ENCODE measurements around the gene TPPP2. TPM values are rescaled to one million over a fixed set of nuclear protein-coding genes. Genes with fewer than 3 reads are reported as not detected.
"Not testable (repeated sequence)": the region's sequence is repeated elsewhere in the genome, so short reads cannot be mapped to it uniquely, and the experiment has no call there.

Gene TPPP2
- total and polyA plus RNA-seq, 2 donors (not counting 1 experiment from before 2014, with no cell fraction given): not detected

GRCh38 chr14:20999591-20999990 is 30.4 kb upstream of the TPPP2 start:
- H3K79me2 ChIP-seq (ENCODE audit: control insufficient read depth, insufficient read depth, low read length): no peaks in the 10 kb centered on the region
- H3K4me2 ChIP-seq (ENCODE audit: extremely low read depth, insufficient read depth, low read length): no peak overlapping the region
- H3K36me3 ChIP-seq (ENCODE audit: control insufficient read depth, insufficient read depth, low read length): peaks cover 6% of the 10 kb centered on the region
- H3K9me3 ChIP-seq (ENCODE audit: control insufficient read depth, insufficient read depth, low read depth, low read length): no peaks in the 10 kb centered on the region
- H3K27me3 ChIP-seq (ENCODE audit: control insufficient read depth, insufficient read depth, low read length): no peaks in the 10 kb centered on the region
- H3K9ac ChIP-seq (ENCODE audit: insufficient read depth, low read length): no peak overlapping the region
- TF ChIP-seq EZH2 (IDR thresholded peaks at IDR 0.05; ENCODE audit: low read length, missing control alignments) (no peak), CTCF (conservative IDR thresholded peaks at IDR 0.05 in 1 of 2, IDR thresholded peaks at IDR 0.05 in 1 of 2; ENCODE audit: low read depth in 1 of 2, low read length in 2 of 2) (no peak)
- H4K20me1 ChIP-seq (ENCODE audit: control insufficient read depth, extremely low read depth, insufficient read depth, low read length): no peaks in the 10 kb centered on the region
- H2AFZ ChIP-seq (ENCODE audit: low read length): no peak overlapping the region
- H3K27ac ChIP-seq (ENCODE audit: insufficient read depth, low read length): no peak overlapping the region
- H3K4me3 ChIP-seq (replicated peaks in 1 of 4; ENCODE audit: control extremely low read depth in 1 of 4, insufficient read depth in 1 of 4, low read depth in 3 of 4, low read length in 4 of 4): no peak overlapping the region
- no peaks in the 10 kb centered on the region for H3K4me1 ChIP-seq (ENCODE audit: control insufficient read depth, extremely low read depth, insufficient read depth, low read length)
- no peak for DNase-seq (ENCODE audit: low read depth in 2 of 2)

DNA sequence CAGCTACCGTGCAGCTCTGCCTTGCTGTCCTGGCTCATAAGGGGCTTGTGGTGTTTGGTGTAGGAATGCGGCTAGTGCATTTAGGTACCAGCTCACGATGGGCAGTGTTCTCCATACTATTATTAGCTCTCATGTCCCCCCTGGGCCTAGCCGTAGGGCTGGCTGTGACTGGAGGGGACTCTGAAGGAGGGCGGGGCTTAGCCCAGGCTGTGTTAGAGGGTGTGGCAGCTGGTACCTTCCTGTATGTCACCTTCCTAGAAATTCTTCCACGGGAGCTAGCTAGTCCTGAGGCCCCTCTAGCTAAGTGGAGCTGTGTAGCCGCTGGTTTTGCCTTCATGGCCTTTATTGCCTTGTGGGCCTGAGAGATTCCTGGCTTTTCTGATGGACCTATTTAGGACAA is 28.8 kb upstream of the TPPP2 start:
- peaks cover 4% of the 10 kb centered on the region for H3K36me3 ChIP-seq (ENCODE audit: control insufficient read depth, insufficient read depth, low read length)
- H3K4me2 ChIP-seq (ENCODE audit: extremely low read depth, insufficient read depth, low read length): no peak overlapping the region
- no peak overlapping the region for H3K9ac ChIP-seq (ENCODE audit: insufficient read depth, low read length)
- no peak for DNase-seq (ENCODE audit: low read depth in 2 of 2)
- TF ChIP-seq CTCF (conservative IDR thresholded peaks at IDR 0.05 in 1 of 2, IDR thresholded peaks at IDR 0.05 in 1 of 2; ENCODE audit: low read depth in 1 of 2, low read length in 2 of 2): no peak
- TF ChIP-seq EZH2 (IDR thresholded peaks at IDR 0.05; ENCODE audit: low read length, missing control alignments): no peak
- H2AFZ ChIP-seq (ENCODE audit: low read length): no peak overlapping the region
- no peaks in the 10 kb centered on the region for H3K9me3 ChIP-seq (ENCODE audit: control insufficient read depth, insufficient read depth, low read depth, low read length)
- no peaks in the 10 kb centered on the region for H4K20me1 ChIP-seq (ENCODE audit: control insufficient read depth, extremely low read depth, insufficient read depth, low read length)
- H3K27ac ChIP-seq (ENCODE audit: insufficient read depth, low read length): no peak overlapping the region
- no peaks in the 10 kb centered on the region for H3K27me3 ChIP-seq (ENCODE audit: control insufficient read depth, insufficient read depth, low read length)
- H3K79me2 ChIP-seq (ENCODE audit: control insufficient read depth, insufficient read depth, low read length): no peaks in the 10 kb centered on the region
- H3K4me1 ChIP-seq (ENCODE audit: control insufficient read depth, extremely low read depth, insufficient read depth, low read length): no peaks in the 10 kb centered on the region
- H3K4me3 ChIP-seq (replicated peaks in 1 of 4; ENCODE audit: control extremely low read depth in 1 of 4, insufficient read depth in 1 of 4, low read depth in 3 of 4, low read length in 4 of 4): no peak overlapping the region

DNA sequence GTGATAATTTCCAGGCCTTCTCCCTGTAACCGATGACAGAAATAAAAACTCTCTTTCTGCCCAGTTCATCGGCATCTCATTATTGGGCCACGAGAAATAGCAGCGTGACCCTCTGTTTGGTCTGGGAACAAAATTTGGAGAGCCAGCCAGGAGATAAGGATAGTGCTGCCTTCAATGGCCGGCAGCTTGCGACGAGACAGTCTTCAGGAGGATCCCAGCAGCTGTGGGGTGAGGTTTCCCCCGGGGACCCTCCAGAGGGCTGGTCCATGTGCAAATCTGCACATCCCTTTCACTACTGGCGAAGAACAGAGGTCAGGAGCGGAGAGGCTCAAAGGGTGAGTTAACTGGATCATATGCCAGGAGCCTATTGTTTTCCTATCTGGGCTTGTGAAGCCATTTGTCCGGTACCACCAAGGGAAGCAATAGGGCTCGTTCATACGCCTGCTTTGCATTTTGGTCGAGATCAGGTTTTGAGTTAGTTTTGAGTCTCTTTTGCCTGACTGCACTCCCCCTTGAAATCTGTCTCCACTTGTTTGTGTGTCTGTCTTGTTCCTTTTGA is 26.1 kb upstream of the TPPP2 start:
- H3K4me2 ChIP-seq (ENCODE audit: extremely low read depth, insufficient read depth, low read length): no peak overlapping the region
- DNase-seq (ENCODE audit: low read depth in 2 of 2): no peak
- H3K9me3 ChIP-seq (ENCODE audit: control insufficient read depth, insufficient read depth, low read depth, low read length): no peaks in the 10 kb centered on the region
- TF ChIP-seq EZH2 (IDR thresholded peaks at IDR 0.05; ENCODE audit: low read length, missing control alignments): no peak
- TF ChIP-seq CTCF (conservative IDR thresholded peaks at IDR 0.05 in 1 of 2, IDR thresholded peaks at IDR 0.05 in 1 of 2; ENCODE audit: low read depth in 1 of 2, low read length in 2 of 2): no peak
- no peaks in the 10 kb centered on the region for H3K27me3 ChIP-seq (ENCODE audit: control insufficient read depth, insufficient read depth, low read length)
- no peaks in the 10 kb centered on the region for H3K79me2 ChIP-seq (ENCODE audit: control insufficient read depth, insufficient read depth, low read length)
- no peak overlapping the region for H3K9ac ChIP-seq (ENCODE audit: insufficient read depth, low read length)
- H4K20me1 ChIP-seq (ENCODE audit: control insufficient read depth, extremely low read depth, insufficient read depth, low read length): no peaks in the 10 kb centered on the region
- no peak overlapping the region for H3K4me3 ChIP-seq (replicated peaks in 1 of 4; ENCODE audit: control extremely low read depth in 1 of 4, insufficient read depth in 1 of 4, low read depth in 3 of 4, low read length in 4 of 4)
- no peak overlapping the region for H3K27ac ChIP-seq (ENCODE audit: insufficient read depth, low read length)
- H2AFZ ChIP-seq (ENCODE audit: low read length): no peak overlapping the region
- H3K36me3 ChIP-seq (ENCODE audit: control insufficient read depth, insufficient read depth, low read length): no peaks in the 10 kb centered on the region
- H3K4me1 ChIP-seq (ENCODE audit: control insufficient read depth, extremely low read depth, insufficient read depth, low read length): no peaks in the 10 kb centered on the region

DNA sequence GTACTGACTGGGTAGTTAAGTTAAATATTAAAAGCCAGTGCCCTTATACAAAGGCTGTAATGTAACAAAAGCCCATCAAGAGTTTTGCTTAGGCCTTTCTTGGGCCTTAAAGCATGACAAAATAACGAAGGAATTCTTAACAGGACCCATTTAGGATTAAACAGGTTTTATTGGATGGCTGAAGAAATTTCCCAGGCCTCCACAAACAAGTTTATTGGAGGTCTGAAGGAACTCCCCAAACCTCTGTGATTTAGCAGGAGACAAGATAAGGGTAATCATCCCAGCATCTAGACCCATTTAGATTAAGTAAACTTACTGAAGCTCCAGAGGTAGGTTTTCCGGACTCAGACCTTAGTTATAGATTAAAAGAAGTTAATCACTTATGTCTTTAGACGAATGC is 20.3 kb upstream of the TPPP2 start:
- not testable (repeated sequence) for H3K27ac ChIP-seq (ENCODE audit: insufficient read depth, low read length); H3K4me3 ChIP-seq (replicated peaks in 1 of 4; ENCODE audit: control extremely low read depth in 1 of 4, insufficient read depth in 1 of 4, low read depth in 3 of 4, low read length in 4 of 4); H3K4me1 ChIP-seq (ENCODE audit: control insufficient read depth, extremely low read depth, insufficient read depth, low read length); H3K79me2 ChIP-seq (ENCODE audit: control insufficient read depth, insufficient read depth, low read length); H3K9ac ChIP-seq (ENCODE audit: insufficient read depth, low read length); DNase-seq (ENCODE audit: low read depth in 2 of 2); H3K4me2 ChIP-seq (ENCODE audit: extremely low read depth, insufficient read depth, low read length); H3K9me3 ChIP-seq (ENCODE audit: control insufficient read depth, insufficient read depth, low read depth, low read length); H4K20me1 ChIP-seq (ENCODE audit: control insufficient read depth, extremely low read depth, insufficient read depth, low read length); H3K36me3 ChIP-seq (ENCODE audit: control insufficient read depth, insufficient read depth, low read length); H3K27me3 ChIP-seq (ENCODE audit: control insufficient read depth, insufficient read depth, low read length); H2AFZ ChIP-seq (ENCODE audit: low read length)

Measured in fibroblast of lung (primary cell).